Stimulated activated CD4-positive, alpha-beta T cell treated with anti-CD3 and anti-CD28 coated beads, Interleukin-1b, Interleukin-23, amount 100 ng/mL, for 4 hours (primary cell): ENCODE measurements around the gene PINK1.

Experiments used
- DNase-seq, 2 donors: peaks; one replicate each; pipeline ENCODE4 v3.0.0-alpha.2; 2020; ENCODE audit warnings: low read depth in 2 of 2

PINK1 gene

GRCh38 chr1:20680269-20680668, 47.0 kb downstream of the PINK1 start:
- no peak for DNase-seq

- no peak for DNase-seq
Measured at GRCh38 chr1:20681999-20682398, 48.7 kb downstream of the PINK1 start.

- no peak for DNase-seq
Measured at GRCh38 chr1:20682571-20683236, 49.4 kb downstream of the PINK1 start.

GRCh38 chr1:20683614-20684013, 50.4 kb downstream of the PINK1 start:
- no peak for DNase-seq

GRCh38 chr1:20684050-20684620, 50.9 kb downstream of the PINK1 start:
- no peak for DNase-seq

- DNase-seq = no peak
Measured at GRCh38 chr1:20684651-20685050, 51.4 kb downstream of the PINK1 start.

- DNase-seq = no peak
Measured at GRCh38 chr1:20685099-20685662, 51.9 kb downstream of the PINK1 start.

- DNase-seq = no peak
Measured at GRCh38 chr1:20685741-20686140, 52.5 kb downstream of the PINK1 start.

GRCh38 chr1:20686883-20687725, 53.8 kb downstream of the PINK1 start:
- DNase-seq = no peak

- no peak for DNase-seq
Measured at GRCh38 chr1:20689645-20690056, 56.4 kb downstream of the PINK1 start.

- DNase-seq = no peak
Measured at GRCh38 chr1:20691872-20692271, 58.6 kb downstream of the PINK1 start.

- DNase-seq = no peak
Measured at GRCh38 chr1:20693623-20694022, 60.4 kb downstream of the PINK1 start.

GRCh38 chr1:20695515-20695914, 62.3 kb downstream of the PINK1 start:
- no peak for DNase-seq

- peak; percentile 64 for DNase-seq
Measured at GRCh38 chr1:20696397-20697333, 63.4 kb downstream of the PINK1 start.

- DNase-seq = no peak
Measured at GRCh38 chr1:20697563-20697962, 64.3 kb downstream of the PINK1 start.

GRCh38 chr1:20698195-20698910, 65.1 kb downstream of the PINK1 start:
- no peak for DNase-seq

- no peak for DNase-seq
Measured at GRCh38 chr1:20699558-20699957, 66.3 kb downstream of the PINK1 start.

- no peak for DNase-seq
Measured at GRCh38 chr1:20700636-20701215, 67.5 kb downstream of the PINK1 start.
